SK-N-SH treated with all-trans-retinoic acid at 6 μM for 48 hours (cell line): ENCODE measurements around the gene HSF2BP.
A peak's percentile ranks its signal among the peaks of the same experiment; 100 is the strongest.

Experiments used
- ATAC-seq: fragments of 200-7000 bp; cut with Tn5 transposase; 3 replicates; pipeline ENCODE4 v1.9.1; 2020; ENCODE audit warnings: mild to moderate bottlenecking, moderate library complexity
- ARNTL ChIP-seq: fragments of 450-650 bp; formaldehyde crosslinking; IDR thresholded peaks from 2 replicates; pipeline ENCODE4 v1.5.0; 2020; ENCODE audit warnings: low read depth, mild to moderate bottlenecking, moderate library complexity, borderline replicate concordance
- BACH2 ChIP-seq: fragments of 250-450 bp; sonication (Bioruptor Pico); IDR thresholded peaks from 2 replicates; pipeline ENCODE4 v1.9.0; 2021; ENCODE audit warnings: mild to moderate bottlenecking, borderline replicate concordance
- CSDC2 ChIP-seq: fragments of 250-450 bp; sonication (Bioruptor Pico); IDR thresholded peaks from 2 replicates; pipeline ENCODE4 v1.5.0; 2020; ENCODE audit warnings: mild to moderate bottlenecking, moderate library complexity
- GLIS3 ChIP-seq: fragments of 250-450 bp; sonication (Bioruptor Pico); IDR thresholded peaks from 2 replicates; pipeline ENCODE4 v1.5.0; 2020; ENCODE audit warnings: mild to moderate bottlenecking, moderate library complexity
- ISL1 ChIP-seq: fragments of 250-450 bp; sonication (Bioruptor Pico); IDR thresholded peaks from 2 replicates; pipeline ENCODE4 v2.1.2; 2022; ENCODE audit warnings: mild to moderate bottlenecking, moderate library complexity
- OSR1 ChIP-seq: fragments of 250-450 bp; sonication (Bioruptor Pico); IDR thresholded peaks from 2 replicates; pipeline ENCODE4 v1.8.0; 2022; ENCODE audit warnings: moderate library complexity, mild to moderate bottlenecking, inconsistent platforms
- RARB ChIP-seq: fragments of 250-450 bp; sonication (Bioruptor Pico); IDR thresholded peaks from 2 replicates; pipeline ENCODE4 v1.8.0; 2021; ENCODE audit warnings: mild to moderate bottlenecking, moderate library complexity
- SNAI2 ChIP-seq: fragments of 250-450 bp; sonication (Bioruptor Pico); IDR thresholded peaks from 2 replicates; pipeline ENCODE4 v1.5.0; 2020; ENCODE audit warnings: mild to moderate bottlenecking, moderate library complexity
- TCF4 ChIP-seq: fragments of 250-450 bp; sonication (Bioruptor Pico); IDR thresholded peaks from 2 replicates; pipeline ENCODE4 v1.8.0; 2021; ENCODE audit warnings: mild to moderate bottlenecking, moderate library complexity, borderline replicate concordance
- TOX ChIP-seq: fragments of 250-450 bp; sonication (Bioruptor Pico); IDR thresholded peaks from 2 replicates; pipeline ENCODE4 v1.8.0; 2021; ENCODE audit warnings: mild to moderate bottlenecking, moderate library complexity, borderline replicate concordance
- ZC3H10 ChIP-seq: fragments of 250-450 bp; sonication (Bioruptor Pico); IDR thresholded peaks from 2 replicates; pipeline ENCODE4 v1.5.1; 2021; ENCODE audit warnings: mild to moderate bottlenecking, moderate library complexity
- ZFP30 ChIP-seq: fragments of 450-650 bp; formaldehyde crosslinking; IDR thresholded peaks from 2 replicates; pipeline ENCODE4 v1.5.0; 2022; ENCODE audit warnings: mild to moderate bottlenecking, moderate library complexity
- ZNF565 ChIP-seq: fragments of 450-650 bp; formaldehyde crosslinking; conservative IDR thresholded peaks from 2 replicates; pipeline ENCODE4 v1.5.0; 2020; ENCODE audit warnings: low read depth, mild to moderate bottlenecking, moderate library complexity
- ZNF70 ChIP-seq: fragments of 450-650 bp; formaldehyde crosslinking; IDR thresholded peaks from 2 replicates; pipeline ENCODE4 v1.5.0; 2020; ENCODE audit warnings: mild to moderate bottlenecking, moderate library complexity
- TF ChIP-seq, protein P1 (sequence below): fragments of 250-450 bp; sonication (Bioruptor Pico); IDR thresholded peaks from 2 replicates; pipeline ENCODE4 v1.5.1; 2020; ENCODE audit warnings: low read depth, mild to moderate bottlenecking, moderate library complexity
- TF ChIP-seq, protein P2 (sequence below): fragments of 250-450 bp; sonication (Bioruptor Pico); IDR thresholded peaks from 2 replicates; pipeline ENCODE4 v1.8.0; 2020; ENCODE audit warnings: mild to moderate bottlenecking, moderate library complexity, borderline replicate concordance
- TF ChIP-seq, protein P3 (sequence below): fragments of 250-450 bp; sonication (Bioruptor Pico); IDR thresholded peaks from 2 replicates; pipeline ENCODE4 v1.5.1; 2021; ENCODE audit warnings: mild to moderate bottlenecking, moderate library complexity
- TF ChIP-seq, protein P4 (sequence below): fragments of 250-450 bp; sonication (Bioruptor Pico); IDR thresholded peaks from 2 replicates; pipeline ENCODE4 v1.8.0; 2021; ENCODE audit warnings: low read depth, mild to moderate bottlenecking, moderate library complexity, borderline replicate concordance

Gene HSF2BP

DNA sequence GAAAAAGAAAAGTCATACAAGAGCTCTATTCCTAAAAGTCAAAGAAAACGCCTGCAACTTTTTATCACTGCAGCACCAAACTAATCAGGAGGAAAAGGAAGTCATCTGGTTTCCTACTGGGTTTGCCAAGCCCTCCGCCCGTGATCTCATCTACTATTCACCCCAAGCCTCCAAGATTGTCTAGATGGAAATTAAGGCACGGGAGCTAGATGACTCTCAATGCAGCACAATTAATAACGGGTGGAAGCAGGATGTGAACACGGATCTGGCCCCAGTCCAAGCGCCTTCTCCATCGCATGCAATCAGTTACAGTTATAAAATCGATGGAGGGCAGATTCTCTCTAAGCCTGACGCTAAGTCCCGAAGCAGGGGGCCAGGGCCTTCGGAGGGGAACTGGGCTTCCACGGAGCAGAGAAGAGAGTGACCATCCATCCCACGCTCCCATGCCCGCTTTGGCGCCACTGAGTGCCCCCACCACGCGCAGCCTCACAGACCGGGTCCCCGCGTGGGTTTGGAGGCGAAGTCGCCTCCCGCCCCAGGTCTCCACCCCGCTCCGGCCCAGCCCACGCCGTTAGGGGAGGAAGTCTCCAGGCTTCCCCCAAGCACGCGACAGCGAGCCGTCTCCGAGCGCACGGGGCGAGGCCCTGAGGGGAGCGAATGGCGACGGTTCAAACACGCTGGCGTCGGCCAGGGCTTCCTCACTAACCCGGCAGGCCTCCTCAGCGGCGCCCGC lies 1.8 kb downstream of the HSF2BP start:
- no peak for TF ChIP-seq RARB (CRISPR knock-in tag)
- TF ChIP-seq, protein P1, sequence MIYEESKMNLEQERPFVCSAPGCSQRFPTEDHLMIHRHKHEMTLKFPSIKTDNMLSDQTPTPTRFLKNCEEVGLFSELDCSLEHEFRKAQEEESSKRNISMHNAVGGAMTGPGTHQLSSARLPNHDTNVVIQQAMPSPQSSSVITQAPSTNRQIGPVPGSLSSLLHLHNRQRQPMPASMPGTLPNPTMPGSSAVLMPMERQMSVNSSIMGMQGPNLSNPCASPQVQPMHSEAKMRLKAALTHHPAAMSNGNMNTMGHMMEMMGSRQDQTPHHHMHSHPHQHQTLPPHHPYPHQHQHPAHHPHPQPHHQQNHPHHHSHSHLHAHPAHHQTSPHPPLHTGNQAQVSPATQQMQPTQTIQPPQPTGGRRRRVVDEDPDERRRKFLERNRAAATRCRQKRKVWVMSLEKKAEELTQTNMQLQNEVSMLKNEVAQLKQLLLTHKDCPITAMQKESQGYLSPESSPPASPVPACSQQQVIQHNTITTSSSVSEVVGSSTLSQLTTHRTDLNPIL (CRISPR knock-in tag): no peak
- TF ChIP-seq SNAI2 (CRISPR knock-in tag): no peak
- TF ChIP-seq GLIS3 (CRISPR knock-in tag): no peak
- no peak for TF ChIP-seq ZNF70 (CRISPR knock-in tag)
- TF ChIP-seq BACH2: no peak
- TF ChIP-seq, protein P2, sequence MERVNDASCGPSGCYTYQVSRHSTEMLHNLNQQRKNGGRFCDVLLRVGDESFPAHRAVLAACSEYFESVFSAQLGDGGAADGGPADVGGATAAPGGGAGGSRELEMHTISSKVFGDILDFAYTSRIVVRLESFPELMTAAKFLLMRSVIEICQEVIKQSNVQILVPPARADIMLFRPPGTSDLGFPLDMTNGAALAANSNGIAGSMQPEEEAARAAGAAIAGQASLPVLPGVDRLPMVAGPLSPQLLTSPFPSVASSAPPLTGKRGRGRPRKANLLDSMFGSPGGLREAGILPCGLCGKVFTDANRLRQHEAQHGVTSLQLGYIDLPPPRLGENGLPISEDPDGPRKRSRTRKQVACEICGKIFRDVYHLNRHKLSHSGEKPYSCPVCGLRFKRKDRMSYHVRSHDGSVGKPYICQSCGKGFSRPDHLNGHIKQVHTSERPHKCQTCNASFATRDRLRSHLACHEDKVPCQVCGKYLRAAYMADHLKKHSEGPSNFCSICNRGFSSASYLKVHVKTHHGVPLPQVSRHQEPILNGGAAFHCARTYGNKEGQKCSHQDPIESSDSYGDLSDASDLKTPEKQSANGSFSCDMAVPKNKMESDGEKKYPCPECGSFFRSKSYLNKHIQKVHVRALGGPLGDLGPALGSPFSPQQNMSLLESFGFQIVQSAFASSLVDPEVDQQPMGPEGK (CRISPR knock-in tag): no peak
- TF ChIP-seq TOX (CRISPR knock-in tag): no peak
- TF ChIP-seq ZFP30 (CRISPR knock-in tag): no peak
- no peak for ATAC-seq

DNA sequence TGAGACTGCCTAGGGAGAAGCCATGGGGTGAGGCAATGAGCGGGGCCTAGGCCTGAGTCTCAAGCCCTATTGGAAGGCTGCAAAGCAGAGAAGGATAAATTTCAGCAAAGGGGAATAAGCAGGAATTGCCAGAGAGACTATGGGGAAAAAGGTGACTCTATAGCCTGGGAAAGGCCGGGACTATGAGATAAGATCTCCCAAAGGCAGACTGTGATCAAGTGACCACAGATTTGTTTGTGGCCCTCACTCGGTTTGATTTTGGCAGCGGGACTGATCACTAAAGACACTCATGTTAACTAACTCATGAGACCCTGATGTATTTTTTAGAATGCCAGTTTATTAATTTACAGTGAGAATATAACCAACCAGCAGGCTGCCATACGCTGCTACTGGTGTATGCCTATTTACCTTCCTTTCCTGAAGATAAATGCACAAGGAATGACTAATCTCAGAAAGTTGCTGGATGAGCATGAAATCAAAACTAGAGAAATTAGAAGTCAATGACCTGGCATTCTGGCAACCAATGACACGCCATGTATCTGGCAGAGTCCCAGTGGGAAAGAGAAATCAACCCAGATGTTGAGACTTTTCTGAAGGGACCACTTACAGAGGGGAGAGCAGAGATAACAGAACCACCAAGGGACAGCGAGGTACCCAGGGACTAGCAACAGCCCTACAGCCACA lies 4.3 kb downstream of the HSF2BP start:
- TF ChIP-seq ZC3H10: no peak
- no peak for TF ChIP-seq SNAI2 (CRISPR knock-in tag)
- TF ChIP-seq TCF4 (CRISPR knock-in tag): no peak
- TF ChIP-seq ISL1 (CRISPR knock-in tag): no peak
- no peak for TF ChIP-seq OSR1 (CRISPR knock-in tag)
- no peak for TF ChIP-seq GLIS3 (CRISPR knock-in tag)
- TF ChIP-seq, protein P2 (CRISPR knock-in tag): no peak
- ATAC-seq: 0 out of 3 replicates have a peak, but pooled peaks have one; percentile 14

DNA sequence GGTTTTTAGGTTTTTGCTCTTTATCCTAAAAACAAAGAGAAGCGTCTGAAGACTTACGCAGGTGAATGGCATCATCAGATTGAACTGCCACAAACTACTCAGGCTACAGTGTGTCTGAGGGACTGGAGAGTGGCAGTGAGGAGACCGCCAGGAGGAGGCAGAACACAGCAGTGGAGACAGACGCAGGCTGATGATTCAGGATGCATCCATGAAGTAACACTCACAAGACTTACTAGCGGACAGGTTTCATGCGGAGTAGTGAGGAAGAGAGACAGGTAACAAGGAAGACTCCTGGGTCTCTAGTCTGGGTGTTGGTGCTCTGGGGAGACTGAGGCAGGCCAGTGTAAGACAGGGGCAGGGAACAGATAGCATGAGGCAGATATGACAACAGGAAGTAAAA lies 5.7 kb downstream of the HSF2BP start:
- ATAC-seq: no peak
- TF ChIP-seq ZNF565 (CRISPR knock-in tag): no peak
- TF ChIP-seq, protein P1 (CRISPR knock-in tag): no peak
- TF ChIP-seq TCF4 (CRISPR knock-in tag): no peak
- no peak for TF ChIP-seq ZNF70 (CRISPR knock-in tag)
- no peak for TF ChIP-seq BACH2
- TF ChIP-seq, protein P3, sequence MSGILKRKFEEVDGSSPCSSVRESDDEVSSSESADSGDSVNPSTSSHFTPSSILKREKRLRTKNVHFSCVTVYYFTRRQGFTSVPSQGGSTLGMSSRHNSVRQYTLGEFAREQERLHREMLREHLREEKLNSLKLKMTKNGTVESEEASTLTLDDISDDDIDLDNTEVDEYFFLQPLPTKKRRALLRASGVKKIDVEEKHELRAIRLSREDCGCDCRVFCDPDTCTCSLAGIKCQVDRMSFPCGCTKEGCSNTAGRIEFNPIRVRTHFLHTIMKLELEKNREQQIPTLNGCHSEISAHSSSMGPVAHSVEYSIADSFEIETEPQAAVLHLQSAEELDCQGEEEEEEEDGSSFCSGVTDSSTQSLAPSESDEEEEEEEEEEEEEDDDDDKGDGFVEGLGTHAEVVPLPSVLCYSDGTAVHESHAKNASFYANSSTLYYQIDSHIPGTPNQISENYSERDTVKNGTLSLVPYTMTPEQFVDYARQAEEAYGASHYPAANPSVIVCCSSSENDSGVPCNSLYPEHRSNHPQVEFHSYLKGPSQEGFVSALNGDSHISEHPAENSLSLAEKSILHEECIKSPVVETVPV: no peak
- TF ChIP-seq, protein P2 (CRISPR knock-in tag): no peak
- TF ChIP-seq OSR1 (CRISPR knock-in tag): no peak
- TF ChIP-seq, protein P4, sequence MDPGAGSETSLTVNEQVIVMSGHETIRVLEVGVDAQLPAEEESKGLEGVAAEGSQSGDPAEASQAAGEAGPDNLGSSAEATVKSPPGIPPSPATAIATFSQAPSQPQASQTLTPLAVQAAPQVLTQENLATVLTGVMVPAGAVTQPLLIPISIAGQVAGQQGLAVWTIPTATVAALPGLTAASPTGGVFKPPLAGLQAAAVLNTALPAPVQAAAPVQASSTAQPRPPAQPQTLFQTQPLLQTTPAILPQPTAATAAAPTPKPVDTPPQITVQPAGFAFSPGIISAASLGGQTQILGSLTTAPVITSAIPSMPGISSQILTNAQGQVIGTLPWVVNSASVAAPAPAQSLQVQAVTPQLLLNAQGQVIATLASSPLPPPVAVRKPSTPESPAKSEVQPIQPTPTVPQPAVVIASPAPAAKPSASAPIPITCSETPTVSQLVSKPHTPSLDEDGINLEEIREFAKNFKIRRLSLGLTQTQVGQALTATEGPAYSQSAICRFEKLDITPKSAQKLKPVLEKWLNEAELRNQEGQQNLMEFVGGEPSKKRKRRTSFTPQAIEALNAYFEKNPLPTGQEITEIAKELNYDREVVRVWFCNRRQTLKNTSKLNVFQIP: no peak
- TF ChIP-seq ZC3H10: no peak
- no peak for TF ChIP-seq ARNTL (CRISPR knock-in tag)
- TF ChIP-seq GLIS3 (CRISPR knock-in tag): no peak
- TF ChIP-seq ISL1 (CRISPR knock-in tag): no peak
- TF ChIP-seq ZFP30 (CRISPR knock-in tag): no peak
- TF ChIP-seq SNAI2 (CRISPR knock-in tag): no peak
- TF ChIP-seq CSDC2 (CRISPR knock-in tag): no peak
